ENCODE data around the gene MRPL18.

MRPL18 gene

GRCh38 chr6:159777240-159777904 lies 12.9 kb upstream of the MRPL18 start:
- no peak for TF ChIP-seq CTCF (IDR thresholded peaks at IDR 0.05; ENCODE audit: borderline replicate concordance, insufficient read depth, low read depth, low read length)
- H3K4me3 ChIP-seq (ENCODE audit: low read depth, low read length): no peak overlapping the region

- no peak for TF ChIP-seq CTCF (IDR thresholded peaks at IDR 0.05; ENCODE audit: borderline replicate concordance, insufficient read depth, low read depth, low read length)
- H3K4me3 ChIP-seq (ENCODE audit: low read depth, low read length): no peak overlapping the region
Observed at GRCh38 chr6:159778131-159778530, 12.1 kb upstream of the MRPL18 start.

- TF ChIP-seq CTCF (IDR thresholded peaks at IDR 0.05; ENCODE audit: borderline replicate concordance, insufficient read depth, low read depth, low read length): no peak
Observed at GRCh38 chr6:159778542-159779103, 11.6 kb upstream of the MRPL18 start.

GRCh38 chr6:159788276-159788675 lies 2.0 kb upstream of the MRPL18 start:
- TF ChIP-seq CTCF (IDR thresholded peaks at IDR 0.05; ENCODE audit: borderline replicate concordance, insufficient read depth, low read depth, low read length): no peak
- peak overlapping the region; percentile 67 for H3K4me3 ChIP-seq (ENCODE audit: low read depth, low read length)

More at GRCh38 chr6:159778542-159779103, 11.6 kb upstream of the MRPL18 start:
- no peak overlapping the region for H3K4me3 ChIP-seq (ENCODE audit: low read depth, low read length)

- TF ChIP-seq CTCF (IDR thresholded peaks at IDR 0.05; ENCODE audit: borderline replicate concordance, insufficient read depth, low read depth, low read length): no peak
- H3K4me3 ChIP-seq (ENCODE audit: low read depth, low read length): peak overlapping the region; percentile 67
Observed at GRCh38 chr6:159788753-159789376, 1.4 kb upstream of the MRPL18 start.

GRCh38 chr6:159789377-159790148 lies 704 bp upstream of the MRPL18 start, which contains the start of gene TCP1:
Gene TCP1, minus strand, starts transcription at chr6:159789602. Its CDS starts 134 bp downstream, at chr6:159789468.
- no peak for TF ChIP-seq CTCF (IDR thresholded peaks at IDR 0.05; ENCODE audit: borderline replicate concordance, insufficient read depth, low read depth, low read length)

More at GRCh38 chr6:159789377-159790148, 704 bp upstream of the MRPL18 start, which contains the start of gene TCP1:
- peak within 1 kb of the TSS; percentile 67 for H3K4me3 ChIP-seq (ENCODE audit: low read depth, low read length)

Data from GM12875 (cell line).